Measurements from ENCODE around the gene ANAPC2.

DNA sequence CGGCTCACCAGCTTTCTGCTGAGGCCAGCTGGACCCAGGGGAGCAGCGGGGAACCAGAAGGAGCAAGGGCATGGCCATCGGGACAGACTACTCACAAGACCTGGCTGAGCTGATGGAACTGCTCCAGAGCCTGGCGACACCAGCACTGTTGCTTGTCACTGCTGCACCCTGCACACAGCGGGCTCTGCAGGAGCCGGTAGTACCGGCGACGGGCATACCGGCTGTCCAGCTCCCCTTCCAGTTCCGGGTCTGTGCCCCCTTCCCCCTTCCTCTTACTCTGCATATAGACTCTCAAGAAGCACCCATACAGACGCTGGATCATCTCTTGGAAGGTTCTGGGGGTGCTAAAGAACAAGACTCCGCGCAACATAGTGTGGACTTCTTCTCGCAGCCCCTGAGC, 974 bp downstream of the ANAPC2 start:
- TF ChIP-seq EP300 (IDR thresholded peaks at IDR 0.05), result no peak
- TF ChIP-seq, protein P1, sequence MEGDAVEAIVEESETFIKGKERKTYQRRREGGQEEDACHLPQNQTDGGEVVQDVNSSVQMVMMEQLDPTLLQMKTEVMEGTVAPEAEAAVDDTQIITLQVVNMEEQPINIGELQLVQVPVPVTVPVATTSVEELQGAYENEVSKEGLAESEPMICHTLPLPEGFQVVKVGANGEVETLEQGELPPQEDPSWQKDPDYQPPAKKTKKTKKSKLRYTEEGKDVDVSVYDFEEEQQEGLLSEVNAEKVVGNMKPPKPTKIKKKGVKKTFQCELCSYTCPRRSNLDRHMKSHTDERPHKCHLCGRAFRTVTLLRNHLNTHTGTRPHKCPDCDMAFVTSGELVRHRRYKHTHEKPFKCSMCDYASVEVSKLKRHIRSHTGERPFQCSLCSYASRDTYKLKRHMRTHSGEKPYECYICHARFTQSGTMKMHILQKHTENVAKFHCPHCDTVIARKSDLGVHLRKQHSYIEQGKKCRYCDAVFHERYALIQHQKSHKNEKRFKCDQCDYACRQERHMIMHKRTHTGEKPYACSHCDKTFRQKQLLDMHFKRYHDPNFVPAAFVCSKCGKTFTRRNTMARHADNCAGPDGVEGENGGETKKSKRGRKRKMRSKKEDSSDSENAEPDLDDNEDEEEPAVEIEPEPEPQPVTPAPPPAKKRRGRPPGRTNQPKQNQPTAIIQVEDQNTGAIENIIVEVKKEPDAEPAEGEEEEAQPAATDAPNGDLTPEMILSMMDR (IDR thresholded peaks at IDR 0.05), result no peak
- no peak for TF ChIP-seq POLR2A (IDR thresholded peaks at IDR 0.05)

Data from sigmoid colon (tissue), 4 donors.